Keratinocyte (primary cell): Measurements from ENCODE around the gene OR4D1.

Experiments
- EZH2 ChIP-seq: IDR thresholded peaks from one replicate; pipeline ENCODE4 v1.6.1; 2012; ENCODE audit warnings: inconsistent platforms, mild to moderate bottlenecking, low read length, moderate library complexity
- TF ChIP-seq, protein P1 (sequence below), 3 experiments: IDR thresholded peaks in 1 of 3; conservative IDR thresholded peaks in 1 of 3; optimal IDR thresholded peaks in 1 of 3; 2 replicates in 2 of 3; 3 replicates in 1 of 3; pipeline versions ENCODE3 to v1.5.1; 2011; ENCODE audit warnings: low read length in 3 of 3, mild to moderate bottlenecking in 3 of 3, moderate library complexity in 2 of 3, control low read depth in 1 of 3, inconsistent platforms in 1 of 3; ENCODE audit not compliant: insufficient read depth in 2 of 3; ENCODE audit errors: extremely low read depth in 1 of 3

DNA sequence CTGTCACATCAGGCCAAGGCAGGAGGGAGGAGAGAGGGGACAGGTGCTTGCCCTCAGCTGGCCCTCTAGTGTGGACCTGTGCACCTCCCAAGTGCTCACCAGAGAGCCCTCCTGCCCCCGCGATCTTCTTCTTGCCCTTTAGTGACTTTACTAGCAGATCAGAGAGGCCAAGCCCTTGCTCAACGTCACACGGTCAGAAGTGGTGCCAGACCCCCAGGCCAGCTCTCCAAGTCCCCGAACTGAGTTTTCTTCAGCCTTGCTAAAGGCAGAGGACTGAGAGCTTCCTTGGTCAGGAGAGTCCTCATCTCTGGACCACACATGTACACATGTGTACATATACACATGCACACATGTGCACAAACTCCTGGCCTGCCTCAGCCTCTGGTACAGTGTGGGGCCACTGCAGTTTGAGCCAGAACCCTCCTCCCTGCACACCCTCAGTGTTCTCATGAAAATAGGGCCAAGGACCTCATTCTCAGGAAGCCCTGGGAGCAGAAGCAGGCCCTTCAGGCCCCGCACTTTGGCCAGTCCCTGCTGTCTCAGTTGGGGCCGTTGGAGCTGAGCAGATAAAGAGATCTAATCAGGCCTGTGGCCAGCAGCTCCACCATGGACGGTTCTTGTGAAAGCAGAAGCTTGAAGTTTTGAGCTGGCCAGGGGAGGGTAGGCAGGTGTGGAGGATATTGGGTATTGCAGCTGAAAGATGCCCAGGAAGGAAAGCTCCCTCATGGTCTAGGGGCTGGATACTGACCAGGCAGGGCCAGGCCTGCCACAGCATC lies 37.0 kb downstream of the OR4D1 start:
- TF ChIP-seq, protein P1, sequence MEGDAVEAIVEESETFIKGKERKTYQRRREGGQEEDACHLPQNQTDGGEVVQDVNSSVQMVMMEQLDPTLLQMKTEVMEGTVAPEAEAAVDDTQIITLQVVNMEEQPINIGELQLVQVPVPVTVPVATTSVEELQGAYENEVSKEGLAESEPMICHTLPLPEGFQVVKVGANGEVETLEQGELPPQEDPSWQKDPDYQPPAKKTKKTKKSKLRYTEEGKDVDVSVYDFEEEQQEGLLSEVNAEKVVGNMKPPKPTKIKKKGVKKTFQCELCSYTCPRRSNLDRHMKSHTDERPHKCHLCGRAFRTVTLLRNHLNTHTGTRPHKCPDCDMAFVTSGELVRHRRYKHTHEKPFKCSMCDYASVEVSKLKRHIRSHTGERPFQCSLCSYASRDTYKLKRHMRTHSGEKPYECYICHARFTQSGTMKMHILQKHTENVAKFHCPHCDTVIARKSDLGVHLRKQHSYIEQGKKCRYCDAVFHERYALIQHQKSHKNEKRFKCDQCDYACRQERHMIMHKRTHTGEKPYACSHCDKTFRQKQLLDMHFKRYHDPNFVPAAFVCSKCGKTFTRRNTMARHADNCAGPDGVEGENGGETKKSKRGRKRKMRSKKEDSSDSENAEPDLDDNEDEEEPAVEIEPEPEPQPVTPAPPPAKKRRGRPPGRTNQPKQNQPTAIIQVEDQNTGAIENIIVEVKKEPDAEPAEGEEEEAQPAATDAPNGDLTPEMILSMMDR (optimal IDR thresholded peaks at IDR 0.05 in 1 of 3, IDR thresholded peaks at IDR 0.05 in 1 of 3, conservative IDR thresholded peaks at IDR 0.05 in 1 of 3; ENCODE audit: extremely low read depth in 1 of 3, insufficient read depth in 2 of 3, low read length in 3 of 3), result no peak
- TF ChIP-seq EZH2, result no peak
